NOMO-1 treated with dmso at 0.1 percent for 144 hours (cell line): ENCODE data around the gene MINDY4.

Experiments used
- DNase-seq: peaks from one replicate; lab custom pipeline; 2025; ENCODE audit not compliant: unreplicated experiment; lab: John Stamatoyannopoulos, UW

The MINDY4 gene

DNA sequence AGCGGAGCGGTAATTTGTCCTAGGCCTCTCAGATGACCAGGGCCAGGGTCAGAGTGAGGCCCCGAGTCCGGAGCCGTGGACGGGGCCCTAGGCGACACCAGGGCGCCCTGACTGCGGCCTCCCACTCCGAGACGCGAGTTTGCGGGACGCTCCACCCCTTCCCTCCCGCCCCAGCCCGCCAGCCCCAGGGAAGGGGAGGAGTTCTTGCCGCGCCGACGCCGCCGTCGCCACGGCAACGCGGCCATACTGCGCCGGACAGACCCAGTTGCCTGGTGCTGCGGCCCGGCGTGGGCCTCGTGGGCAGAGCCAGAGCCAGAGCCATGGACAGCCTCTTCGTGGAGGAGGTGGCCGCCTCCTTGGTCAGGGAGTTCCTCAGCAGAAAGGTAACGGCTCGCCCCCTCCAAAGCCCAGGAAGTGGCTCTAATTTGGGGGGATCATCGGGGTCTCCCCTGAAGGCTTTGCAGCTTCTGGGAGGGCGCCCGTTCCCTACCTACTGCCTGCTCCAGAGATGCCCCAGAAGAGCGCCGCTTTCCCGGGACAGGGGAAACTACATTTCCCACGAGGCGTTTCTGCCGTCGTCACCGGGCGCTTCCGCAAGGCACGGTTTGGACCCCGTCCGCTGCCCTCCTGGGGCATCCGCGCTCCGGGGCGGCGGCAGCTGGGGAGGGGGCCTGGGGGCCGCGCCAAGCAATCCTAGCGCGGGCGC, at the start of gene MINDY4:
TSS of gene MINDY4 (plus strand) at position 244 of the 706 bp plus-strand sequence. CDS start at position 321, 77 bp downstream.
- peak; percentile 77 for DNase-seq

GRCh38 chr7:30722187-30722586, 49.0 kb upstream of the MINDY4 start:
- DNase-seq = no peak

DNA sequence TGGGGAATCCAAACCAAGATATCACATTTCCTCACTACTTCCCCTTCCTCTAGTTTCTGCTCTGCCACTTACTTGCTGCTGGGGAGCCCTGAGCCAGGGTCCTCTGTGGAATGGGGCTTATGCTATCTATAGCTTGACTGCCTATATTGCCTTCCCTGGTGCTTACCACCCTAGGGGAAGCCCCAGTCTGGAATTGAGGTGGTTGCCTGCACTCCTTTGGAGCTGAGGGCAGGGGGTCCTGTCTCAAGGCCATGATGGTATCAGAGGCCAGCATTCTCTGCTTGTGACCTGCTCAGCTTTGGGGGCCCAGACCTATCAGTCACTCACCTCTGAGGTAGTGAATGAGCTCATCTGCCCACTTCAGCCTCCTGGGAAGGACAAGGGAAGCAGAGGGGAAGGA, 48.5 kb upstream of the MINDY4 start:
- DNase-seq = no peak

DNA sequence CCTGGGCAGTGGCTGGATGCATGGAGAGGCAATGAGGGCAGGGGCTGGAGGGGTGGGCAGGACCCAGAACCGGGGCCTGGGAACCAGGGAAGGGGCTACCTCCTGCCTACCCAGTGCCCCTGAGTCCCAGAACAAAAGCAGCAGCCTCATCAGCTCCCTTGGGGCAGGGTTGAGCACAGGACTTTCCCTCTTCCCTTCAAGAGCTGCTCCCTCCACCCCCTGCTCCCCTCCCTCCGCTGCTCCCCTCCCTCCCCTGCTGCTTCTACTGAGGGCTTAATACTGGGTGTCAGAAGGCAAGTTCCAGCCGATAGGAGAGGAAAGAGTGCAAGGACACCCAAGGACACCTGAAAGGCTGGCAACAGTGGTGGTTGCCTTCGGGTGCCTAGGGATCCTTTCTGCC, 47.4 kb upstream of the MINDY4 start:
- no peak for DNase-seq

- no peak for DNase-seq
Observed at GRCh38 chr7:30726296-30727006, 44.8 kb upstream of the MINDY4 start.

- peak; percentile 55 for DNase-seq
Observed at GRCh38 chr7:30727061-30727945, 43.9 kb upstream of the MINDY4 start.

DNA sequence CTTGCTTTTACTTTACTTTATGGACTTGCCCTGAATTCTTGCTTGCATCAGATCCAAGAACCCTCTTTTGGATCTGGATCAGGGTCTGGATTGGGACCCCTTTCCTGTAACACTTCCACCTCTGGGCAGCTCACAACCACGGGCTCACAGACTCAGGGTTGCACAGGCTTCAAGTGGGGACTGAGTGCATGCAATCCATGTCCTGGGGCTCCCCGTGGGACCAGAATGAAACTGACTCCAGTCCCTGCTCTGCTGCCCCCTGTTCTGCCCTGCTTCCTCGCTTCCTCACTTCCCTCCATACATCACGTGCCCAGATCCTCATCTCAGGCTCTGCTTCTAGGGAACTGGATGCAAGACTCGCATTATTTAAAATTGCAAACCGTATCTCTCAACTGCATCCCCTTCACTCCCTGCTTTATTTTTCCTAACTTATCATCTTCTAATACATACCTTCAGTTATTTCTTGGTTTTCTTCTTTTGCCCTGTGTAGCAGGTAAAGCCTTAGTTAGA, 42.6 kb upstream of the MINDY4 start:
- no peak for DNase-seq

DNA sequence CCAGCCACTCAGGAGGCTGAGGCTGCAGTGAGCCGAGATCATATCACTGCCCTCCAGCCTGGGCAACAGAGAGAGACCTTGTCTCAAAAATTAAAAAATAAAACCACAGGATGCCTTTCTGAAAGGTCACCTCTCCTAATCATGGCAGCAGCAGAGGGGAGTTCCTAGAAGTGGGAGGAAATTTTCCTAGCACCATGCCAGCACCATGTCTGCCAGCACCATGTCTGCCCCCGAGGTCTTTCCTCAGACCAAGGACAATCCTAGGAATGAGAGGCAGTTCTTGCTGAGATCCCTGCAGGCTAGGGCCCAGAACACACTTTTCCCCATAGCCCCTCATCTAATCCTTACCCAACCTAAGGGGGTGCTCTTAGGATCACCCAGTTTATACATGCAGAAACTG, 41.6 kb upstream of the MINDY4 start:
- no peak for DNase-seq

GRCh38 chr7:30730097-30730496, 41.1 kb upstream of the MINDY4 start:
- DNase-seq = no peak

GRCh38 chr7:30730996-30731395, 40.2 kb upstream of the MINDY4 start:
- no peak for DNase-seq

- DNase-seq = no peak
Observed at GRCh38 chr7:30731581-30731980, 39.6 kb upstream of the MINDY4 start.

GRCh38 chr7:30732606-30733005, 38.6 kb upstream of the MINDY4 start:
- no peak for DNase-seq

DNA sequence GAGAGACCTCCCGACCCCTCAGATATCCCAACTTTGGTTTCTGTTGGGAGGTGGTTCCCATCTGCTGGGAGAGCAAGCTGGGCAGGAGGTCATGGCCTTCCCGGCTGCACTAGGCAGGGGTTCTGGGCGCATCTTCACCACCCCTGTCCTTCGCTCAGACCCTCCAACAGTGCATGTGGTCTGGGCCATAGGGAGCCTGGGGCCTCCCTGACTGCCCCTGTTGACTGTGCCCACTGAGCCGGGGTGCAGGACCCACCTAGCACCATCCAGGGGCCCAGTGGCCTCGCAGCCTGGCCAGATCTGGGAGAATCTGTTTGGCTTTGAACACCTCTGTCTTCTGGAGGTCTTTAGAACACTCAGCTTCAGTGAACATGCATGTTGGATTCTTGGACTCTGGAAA, 38.0 kb upstream of the MINDY4 start:
- no peak for DNase-seq

DNA sequence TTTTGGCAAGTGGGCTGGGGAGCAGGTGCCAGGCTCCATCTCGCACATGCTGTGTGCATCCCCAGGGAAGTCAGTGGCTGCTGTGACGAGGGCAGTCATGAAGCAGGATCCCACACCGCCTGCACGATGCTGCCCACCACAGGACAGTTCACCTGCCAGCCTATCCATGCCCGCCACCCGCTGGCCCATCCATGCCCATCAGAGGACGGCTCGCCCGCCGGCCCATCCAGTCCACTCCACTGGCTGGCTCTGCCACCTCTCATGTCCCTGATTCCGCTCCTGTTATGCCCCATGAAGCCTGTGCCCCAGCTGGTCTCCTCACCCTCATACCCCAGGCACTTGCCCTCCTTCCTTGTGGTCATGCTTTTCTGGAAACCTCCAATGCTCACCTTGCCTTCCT, 37.5 kb upstream of the MINDY4 start:
- no peak for DNase-seq

GRCh38 chr7:30734497-30734896, 36.7 kb upstream of the MINDY4 start:
- DNase-seq = no peak

- DNase-seq = no peak
Observed at GRCh38 chr7:30735631-30736030, 35.6 kb upstream of the MINDY4 start.

DNA sequence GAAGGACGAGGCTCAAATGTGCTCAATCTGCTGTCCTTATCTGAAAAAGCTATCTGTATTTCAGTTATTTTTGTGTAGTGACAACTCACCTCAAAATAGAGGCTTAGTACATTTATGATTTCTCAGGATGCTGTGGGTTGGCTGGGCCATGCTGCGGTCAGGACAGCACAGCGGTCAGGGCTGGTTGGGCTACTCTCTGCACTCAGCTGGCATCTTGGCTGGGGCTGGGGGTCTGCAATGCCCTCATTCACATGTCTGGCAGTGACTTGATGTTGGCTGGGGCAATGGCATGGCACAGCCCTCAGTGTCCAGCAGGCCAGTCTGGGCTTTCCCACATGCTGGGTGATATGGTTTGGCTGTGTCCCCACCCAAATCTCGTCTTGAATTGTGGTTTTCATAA, 34.9 kb upstream of the MINDY4 start:
- no peak for DNase-seq

- DNase-seq = no peak
Observed at GRCh38 chr7:30738026-30738915, 32.9 kb upstream of the MINDY4 start.

- no peak for DNase-seq
Observed at GRCh38 chr7:30739691-30740090, 31.5 kb upstream of the MINDY4 start.

- peak; percentile 18 for DNase-seq
Observed at GRCh38 chr7:30740417-30741181, 30.6 kb upstream of the MINDY4 start.
